Right lobe of liver (tissue), 6 donors: ENCODE data around the gene ZNF816. TPM values are rescaled to one million over a fixed set of nuclear protein-coding genes. Genes with fewer than 3 reads are reported as not detected.
A peak's percentile ranks its signal among the peaks of the same experiment; 100 is the strongest.

Experiments
- ATAC-seq, 4 donors: fragments of 200-7000 bp; cut with Tn5 transposase; one replicate each; pipeline ENCODE4 v1.9.1; 2020; ENCODE audit warnings: mild to moderate bottlenecking in 4 of 4, moderate library complexity in 4 of 4
- DNase-seq, 3 donors: peaks; one replicate each; pipeline ENCODE4 v3.0.0-alpha.2; 2020
- H3K27ac ChIP-seq, 3 donors: fragments of 200-600 bp; one replicate each; pipeline ENCODE4 v1.8.0; 2022
- H3K27me3 ChIP-seq, 2 donors: fragments of 200-600 bp; one replicate each; pipeline ENCODE4 v1.8.0; 2022
- H3K36me3 ChIP-seq, 4 donors: fragments of 200-600 bp; sonication (generic) in 1 of 4; one replicate each; pipeline versions ENCODE4 v1.5.1 to v1.8.0; 2017 to 2022; ENCODE audit warnings: control low read depth in 1 of 4
- H3K4me1 ChIP-seq, 4 donors: fragments of 200-600 bp; sonication (generic) in 1 of 4; one replicate each; pipeline versions ENCODE4 v1.5.1 to v1.8.0; 2017 to 2022; ENCODE audit warnings: control low read depth in 1 of 4
- H3K4me3 ChIP-seq, 3 donors: fragments of 200-600 bp; one replicate each; pipeline ENCODE4 v1.8.0; 2022
- H3K9me3 ChIP-seq, 4 donors: fragments of 200-600 bp; sonication (generic) in 1 of 4; one replicate each; pipeline versions ENCODE4 v1.5.1 to v1.8.0; 2017 to 2022; ENCODE audit warnings: control low read depth in 1 of 4
- CTCF ChIP-seq, 4 donors: fragments of 200-600 bp in 3 of 4; fragments of 450-650 bp in 1 of 4; IDR thresholded peaks; one replicate each; pipeline versions ENCODE4 v1.5.1 to v1.8.0; 2016 to 2022; ENCODE audit warnings: antibody characterized with exemption in 4 of 4, mild to moderate bottlenecking in 2 of 4
- POLR2A ChIP-seq: fragments of 450-650 bp; IDR thresholded peaks from one replicate; pipeline ENCODE4 v1.6.1; 2017; ENCODE audit warnings: antibody characterized with exemption, mild to moderate bottlenecking
- WGBS: methylation state at CpG from one replicate; pipeline ENCODE4 v1.1.6; 2018; ENCODE audit warnings: low coverage, low lambda C conversion rate; ENCODE audit not compliant: insufficient coverage; ENCODE audit errors: missing lambda C conversion rate; 5-methylcytosine and 5-hydroxymethylcytosine counted together
- intact Hi-C, 2 donors: fragments of 100-400 bp; cut with DNase I; formaldehyde crosslinking; loops; one replicate each; pipeline versions ENCODE4 v1.11.2 to v1.14.1; 2022
- total RNA-seq, 6 experiments: library from RNA; depleted of rRNA in 2 of 6; stranded (reverse); fragments of >200 nt in 2 of 6; fragmentation: NEBNext Ultra II Directional in 3 of 6; extraction: Animal tissue kit (Norgen Biotek cat#: 25700) in 3 of 6; gene quantifications; one replicate each; pipeline versions ENCODE4 v1.1.0 to v1.2.4, GENCODE V29; 2016 to 2023
- donor health status: DM: no; HTN: yes; CAD: no.
- donor health status: DM: no; HTN: no; CAD: no.
- donor health status: DM: no; HTN: no; CAD: no.
- donor health status: DM: no; HTN: yes; CAD: no.
- donor health status: DM: no; HTN: yes; CAD: no.

ZNF816 gene
- total RNA-seq, 6 experiments from 2014 or later: 0.68 to 3.5 (median 1.9) TPM

GRCh38 chr19:52967772-52968171, 5.1 kb upstream of the ZNF816 start:
- no peak overlapping the region for H3K27ac ChIP-seq
- WGBS: 63% methylated on average over 2 of the region's 2 CpGs
- intact Hi-C loops: no loop called here
- TF ChIP-seq CTCF (IDR thresholded peaks at IDR 0.05) (no peak), POLR2A (no peak)
- no peaks in the 10 kb centered on the region for H3K36me3 ChIP-seq
- DNase-seq: no peak
- no peak for ATAC-seq
- no peak overlapping the region for H3K4me3 ChIP-seq
- H3K4me1 ChIP-seq: peaks cover 0 to 6% (median 0%) of the 10 kb centered on the region in 4 donors
- peaks cover 0 to 6% (median 0%) of the 10 kb centered on the region in 4 donors for H3K9me3 ChIP-seq
- no peaks in the 10 kb centered on the region for H3K27me3 ChIP-seq

DNA sequence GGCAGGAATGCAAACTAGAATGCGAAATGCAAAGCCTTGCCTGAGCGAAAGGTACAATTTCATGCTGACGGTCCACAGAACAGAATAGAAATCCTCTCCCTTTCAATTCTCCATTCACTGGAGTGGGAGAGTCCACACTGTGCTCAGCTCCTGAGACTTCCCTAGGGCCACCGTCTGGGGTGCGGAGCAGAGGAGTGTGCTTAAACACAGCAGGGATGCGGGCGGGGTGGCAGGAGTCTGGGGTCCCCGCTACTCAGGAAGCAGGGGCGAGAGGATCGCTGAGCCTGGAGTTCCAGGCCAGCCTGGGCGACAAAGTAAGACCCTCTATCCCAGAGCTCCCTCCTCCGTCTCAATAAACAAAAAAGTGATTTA, 552 bp upstream of the ZNF816 start:
- intact Hi-C loops: no loop called here
- H3K4me3 ChIP-seq: peak overlapping the region; percentile 42 to 68 (median 64)
- ATAC-seq (peak; percentile 19 to 30 (median 21)), DNase-seq (peak in 1 of 3 donors; percentile 23)
- no peaks in the 10 kb centered on the region for H3K27me3 ChIP-seq
- WGBS: 18% methylated on average over 9 of the region's 12 CpGs
- H3K4me1 ChIP-seq: peaks cover 0 to 6% (median 0%) of the 10 kb centered on the region in 4 donors
- H3K27ac ChIP-seq: peak overlapping the region in 2 of 3 donors; percentile 15 to 57
- TF ChIP-seq CTCF (IDR thresholded peaks at IDR 0.05) (no peak), POLR2A (no peak)
- H3K9me3 ChIP-seq: peaks cover 0 to 16% (median 0%) of the 10 kb centered on the region in 4 donors
- H3K36me3 ChIP-seq: no peaks in the 10 kb centered on the region

DNA sequence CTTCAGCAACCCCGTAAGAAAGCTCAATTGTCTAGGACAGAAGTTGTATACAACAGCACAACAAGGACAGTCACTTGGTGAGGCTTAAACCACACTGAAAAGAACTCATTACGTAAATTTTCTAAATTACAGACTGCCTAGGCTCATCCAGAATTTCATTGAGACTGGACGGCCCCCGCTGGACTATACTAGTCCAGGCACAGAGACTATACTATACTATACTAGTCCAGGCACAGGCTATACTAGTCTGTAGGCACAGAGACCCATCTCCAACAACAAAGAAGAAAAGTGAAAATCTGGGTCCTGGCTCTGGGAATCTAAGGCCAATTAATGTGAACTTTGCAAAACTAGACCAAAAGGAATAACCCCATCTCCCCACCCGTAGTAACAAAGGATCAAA, 700 bp downstream of the ZNF816 start:
- TF ChIP-seq CTCF (IDR thresholded peaks at IDR 0.05) (no peak), POLR2A (no peak)
- no peaks in the 10 kb centered on the region for H3K27me3 ChIP-seq
- intact Hi-C loops: no loop called here
- H3K9me3 ChIP-seq: peaks cover 0 to 16% (median 0%) of the 10 kb centered on the region in 4 donors
- no peak for DNase-seq
- peak overlapping the region in 1 of 3 donors; percentile 17 for H3K27ac ChIP-seq
- ATAC-seq: no peak
- peaks cover 0 to 3% (median 0%) of the 10 kb centered on the region in 4 donors for H3K36me3 ChIP-seq
- H3K4me3 ChIP-seq: peak overlapping the region; percentile 42 to 68 (median 64)
- H3K4me1 ChIP-seq: peaks cover 0 to 6% (median 0%) of the 10 kb centered on the region in 4 donors
- 30% methylated on average over 5 of the region's 5 CpGs for WGBS

DNA sequence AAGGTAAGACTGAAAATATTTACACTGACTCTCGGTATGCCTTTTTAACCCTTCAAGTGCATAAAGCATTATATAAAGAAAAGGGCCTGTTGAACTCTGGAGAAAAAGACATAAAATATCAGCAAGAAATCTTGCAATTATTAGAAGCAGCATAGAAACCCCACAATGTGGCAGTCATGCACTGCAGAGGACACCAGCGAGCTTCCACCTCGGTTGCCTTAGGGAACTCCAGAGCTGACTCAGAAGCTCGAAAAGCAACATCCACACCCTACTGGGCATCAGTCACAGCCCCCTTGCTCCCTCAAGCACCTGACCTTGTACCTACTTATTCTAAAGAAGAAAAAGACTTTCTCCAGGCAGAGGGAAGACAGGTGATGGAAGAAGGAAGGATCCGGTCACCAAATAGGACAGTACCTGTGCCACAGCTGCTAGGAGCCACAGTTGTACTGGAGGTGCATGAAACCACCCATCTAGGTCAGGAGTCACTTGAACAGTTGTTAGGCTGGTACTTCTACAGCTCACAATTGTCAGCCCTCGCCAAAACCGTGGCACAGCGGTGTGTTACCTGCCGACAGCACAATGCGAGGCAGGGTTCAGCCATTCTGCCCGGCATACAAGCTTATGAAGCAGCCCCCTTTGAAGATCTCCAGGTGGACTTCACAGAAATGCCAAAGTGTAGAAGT, 2.9 kb downstream of the ZNF816 start:
- H3K9me3 ChIP-seq: peaks cover 0 to 14% (median 0%) of the 10 kb centered on the region in 4 donors
- WGBS: 75% methylated on average over 5 of the region's 11 CpGs
- peaks cover 0 to 9% (median 6%) of the 10 kb centered on the region in 4 donors for H3K36me3 ChIP-seq
- TF ChIP-seq POLR2A: no peak
- TF ChIP-seq CTCF (IDR thresholded peaks at IDR 0.05): no peak
- no peaks in the 10 kb centered on the region for H3K27me3 ChIP-seq
- no peak for DNase-seq
- no peak for ATAC-seq
- H3K4me1 ChIP-seq: peaks cover 0 to 6% (median 0%) of the 10 kb centered on the region in 4 donors
- H3K4me3 ChIP-seq: no peak overlapping the region
- intact Hi-C loops: no loop called here
- no peak overlapping the region for H3K27ac ChIP-seq
